Stimulated activated naive CD4-positive, alpha-beta T cell (primary cell): Measurements from ENCODE around the gene MPP1.
"Not testable (repeated sequence)": the region's sequence is repeated elsewhere in the genome, so short reads cannot be mapped to it uniquely, and the experiment has no call there.

Experiments used
- DNase-seq, 6 experiments: peaks; one replicate each; lab custom pipeline; 2025; lab: John Stamatoyannopoulos, UW

MPP1 gene

GRCh38 chrX:154804957-154805695, at the start of gene MPP1:
Gene MPP1, minus strand, starts transcription at chrX:154805485. Its CDS starts 112 bp downstream, at chrX:154805373.
- peak; percentile 53 to 75 (median 68) for DNase-seq

DNA sequence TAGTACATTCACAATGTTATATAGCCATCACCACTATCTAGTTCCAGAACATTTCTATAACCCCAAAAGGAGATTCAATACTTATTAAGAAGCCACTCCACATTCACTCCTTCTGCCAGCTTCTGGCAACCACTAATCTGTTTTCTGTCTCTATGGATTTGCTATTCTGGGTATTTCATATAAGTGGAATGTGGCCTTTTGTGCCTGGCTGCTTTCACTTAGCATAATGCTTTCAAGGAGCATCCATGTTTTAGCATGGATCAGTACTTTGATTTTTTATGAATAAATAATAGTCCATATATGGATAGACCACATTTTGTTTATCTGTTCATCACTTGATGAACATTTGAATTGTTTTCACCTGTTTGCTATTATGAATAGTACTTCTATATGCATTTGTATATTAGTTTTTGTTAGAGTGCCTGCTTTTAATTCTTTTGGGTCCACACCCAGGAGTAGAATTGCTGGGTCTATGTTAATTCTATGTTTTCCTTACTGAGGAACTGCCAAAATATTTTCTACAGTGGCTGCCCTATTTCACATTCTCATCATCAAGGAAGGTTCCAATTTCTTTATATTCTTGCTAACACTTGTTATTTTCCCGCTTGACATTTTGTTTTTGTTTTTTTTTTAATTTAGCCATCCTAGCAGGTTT, 45.8 kb upstream of the MPP1 start:
- DNase-seq, result no peak

DNA sequence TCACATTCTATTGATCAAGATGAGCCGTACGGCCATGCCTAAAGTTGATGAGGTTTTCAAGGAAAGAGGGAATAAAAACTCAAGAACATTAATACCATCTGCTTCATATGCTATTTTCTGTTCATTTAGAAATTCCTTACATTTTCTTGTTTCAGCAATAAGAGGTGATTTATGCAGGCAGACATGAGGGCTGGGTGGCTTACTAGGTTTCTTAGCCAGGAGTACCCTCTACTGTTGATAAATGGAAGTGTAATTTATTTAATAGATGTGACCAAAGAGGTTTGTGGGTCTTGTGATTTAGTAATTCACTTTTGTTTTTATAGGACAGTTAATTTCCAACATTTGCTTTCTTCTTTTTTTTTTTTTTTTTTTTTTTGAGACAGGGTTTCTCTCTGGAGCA, 35.6 kb upstream of the MPP1 start:
- DNase-seq, result peak in 3 of 6 experiments; percentile 1 to 43 (median 42)

GRCh38 chrX:154836163-154836562, 30.9 kb upstream of the MPP1 start:
- DNase-seq, result no peak

GRCh38 chrX:154834562-154834961, 29.3 kb upstream of the MPP1 start, which contains the start of gene SMIM9:
Gene SMIM9, minus strand, starts transcription at chrX:154834662. Its CDS starts 3,806 bp downstream, at chrX:154830856.
- DNase-seq, result no peak

GRCh38 chrX:154833746-154834274, 28.5 kb upstream of the MPP1 start:
- no peak for DNase-seq

- no peak for DNase-seq
Measured at GRCh38 chrX:154829926-154830442, 24.7 kb upstream of the MPP1 start.

DNA sequence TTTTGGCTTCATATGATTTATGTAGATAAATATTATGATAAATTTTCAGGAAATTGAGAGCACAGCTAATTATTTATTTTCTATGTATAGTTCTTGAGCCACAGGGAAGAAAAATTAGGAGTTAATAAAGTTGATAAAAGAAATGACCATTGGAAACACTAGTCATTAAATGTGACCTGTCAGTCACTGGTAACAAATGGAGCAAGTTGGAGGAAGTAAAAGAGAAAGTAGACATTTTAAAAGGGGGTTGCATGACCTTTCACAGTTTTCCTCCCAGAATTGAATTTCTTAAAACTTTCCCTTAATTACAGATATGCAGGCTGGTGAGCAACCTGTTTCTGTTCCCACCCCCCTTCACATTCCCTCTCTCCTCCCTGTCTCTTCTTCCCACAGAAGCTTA, 23.8 kb upstream of the MPP1 start:
- no peak for DNase-seq

DNA sequence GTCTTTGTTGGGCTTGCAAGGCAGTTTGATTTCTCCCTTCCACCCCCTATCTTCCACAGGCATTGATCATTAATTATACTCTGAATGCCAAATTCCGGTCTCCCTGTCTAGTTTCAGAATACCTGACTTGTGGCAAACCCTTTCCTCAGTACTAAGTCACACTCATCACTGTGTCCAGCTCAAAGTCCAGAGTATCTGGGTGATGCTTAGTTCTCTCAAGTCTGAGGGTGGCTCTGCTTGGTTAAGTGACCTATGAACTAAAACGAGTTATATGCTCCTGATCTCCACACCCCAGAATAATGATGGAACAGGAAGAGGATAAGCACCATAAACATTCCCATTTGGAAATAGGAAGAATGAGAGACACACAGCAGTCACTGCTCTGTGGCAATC, 22.7 kb upstream of the MPP1 start:
- DNase-seq, result no peak

- DNase-seq, result no peak
Measured at GRCh38 chrX:154827194-154828015, 22.1 kb upstream of the MPP1 start.

GRCh38 chrX:154825586-154825985, 20.3 kb upstream of the MPP1 start:
- not testable (repeated sequence) for DNase-seq

DNA sequence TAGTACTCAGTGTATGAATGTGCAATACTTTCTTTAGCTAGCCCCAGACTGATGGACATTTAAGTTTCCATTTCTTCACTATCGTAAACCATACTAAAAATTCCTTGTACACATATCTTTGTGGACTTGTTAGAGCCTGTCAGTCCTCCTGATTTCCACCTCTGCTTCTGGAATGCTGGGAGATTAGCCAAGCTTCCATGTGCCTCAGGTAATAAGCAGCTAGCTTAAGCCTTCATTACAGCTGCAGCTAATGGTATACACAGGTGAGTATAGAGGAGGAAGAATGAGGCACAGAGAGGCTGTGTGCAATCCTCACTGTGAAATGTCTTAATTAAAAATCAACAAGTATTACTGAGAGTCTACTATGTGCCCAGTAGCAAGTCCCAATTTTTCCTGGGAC, 19.4 kb upstream of the MPP1 start:
- no peak for DNase-seq

DNA sequence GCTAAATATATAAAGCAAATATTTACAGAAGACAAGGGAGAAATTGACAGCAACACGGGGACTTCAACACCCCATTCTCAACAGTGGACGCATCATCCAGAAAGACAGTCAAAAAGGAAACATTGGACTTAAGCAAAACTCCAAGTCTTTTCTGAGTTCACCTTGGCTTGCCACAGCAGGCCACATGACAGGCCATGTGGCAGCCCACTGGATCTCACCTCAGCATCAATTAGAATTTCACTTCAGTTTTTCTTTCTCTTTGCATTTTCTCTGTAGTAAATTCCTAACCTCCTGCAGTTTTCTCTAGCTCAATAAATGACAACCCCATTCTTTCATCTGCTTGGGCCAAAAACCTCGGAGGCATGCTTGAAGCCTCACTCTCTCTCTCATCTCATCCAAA, 16.7 kb upstream of the MPP1 start:
- DNase-seq, result no peak

GRCh38 chrX:154821523-154821922, 16.2 kb upstream of the MPP1 start:
- no peak for DNase-seq

- no peak for DNase-seq
Measured at GRCh38 chrX:154819771-154820341, 14.6 kb upstream of the MPP1 start.

GRCh38 chrX:154818916-154819770, 13.9 kb upstream of the MPP1 start:
- DNase-seq, result no peak

- not testable (repeated sequence) for DNase-seq
Measured at GRCh38 chrX:154817048-154817618, 11.8 kb upstream of the MPP1 start.

DNA sequence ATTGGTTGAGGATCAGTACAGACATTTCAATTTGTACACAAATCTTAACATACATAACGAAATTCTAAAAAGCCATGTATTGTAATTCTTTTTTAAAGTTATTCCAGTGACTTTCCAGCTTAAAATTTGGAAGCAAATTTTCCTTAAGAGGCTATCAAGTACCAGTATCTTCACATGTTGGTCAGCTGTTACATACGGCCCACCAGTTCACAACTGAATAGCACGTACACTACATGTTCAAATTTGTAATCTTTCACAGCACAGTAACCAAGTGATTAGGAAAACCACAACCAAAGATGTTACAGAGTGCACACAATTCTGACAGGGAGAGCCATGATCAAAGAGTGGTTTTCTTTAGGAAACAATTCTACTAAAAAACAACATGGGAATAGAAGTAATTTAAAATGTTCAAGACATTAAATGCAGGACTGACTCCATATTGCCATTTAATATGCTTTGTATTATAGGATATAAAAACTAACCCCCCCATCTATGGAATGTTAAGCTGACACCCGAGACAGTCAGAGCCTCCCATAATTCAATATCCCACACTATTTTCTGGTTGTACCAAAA, 11.1 kb upstream of the MPP1 start:
- DNase-seq, result not testable (repeated sequence)

GRCh38 chrX:154815274-154815818, 10.1 kb upstream of the MPP1 start:
- DNase-seq, result no peak

- DNase-seq, result no peak
Measured at GRCh38 chrX:154813801-154814200, 8.5 kb upstream of the MPP1 start.
